ENCODE results near the gene AGBL3.
A peak's percentile ranks its signal among the peaks of the same experiment; 100 is the strongest.

AGBL3 gene

GRCh38 chr7:134948246-134948645 lies 38.1 kb upstream of the AGBL3 start:
- DNase-seq (ENCODE audit: low read depth) = no peak
- no peak overlapping the region for H3K4me3 ChIP-seq (ENCODE audit: low read length)
- no peak for TF ChIP-seq CTCF (conservative IDR thresholded peaks at IDR 0.05; ENCODE audit: low read length)

DNA sequence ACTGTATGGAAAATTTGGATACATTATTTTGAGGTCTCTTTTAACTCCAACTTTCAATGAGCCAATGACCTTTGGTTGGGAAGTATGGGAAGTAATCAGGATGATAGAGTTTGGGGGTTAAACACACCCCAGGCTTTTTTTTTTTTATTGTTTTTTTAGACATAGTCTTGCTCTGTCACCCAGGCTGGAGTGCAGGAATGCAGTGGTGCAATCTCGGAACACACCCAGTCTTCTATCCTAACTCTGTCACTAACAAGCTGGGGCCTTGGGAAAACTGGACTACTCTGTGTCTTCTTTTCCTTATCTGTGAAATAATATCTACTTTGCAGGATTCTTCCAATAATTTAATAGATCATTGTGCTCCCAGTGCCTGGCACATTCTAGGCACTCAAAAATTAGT lies 37.6 kb upstream of the AGBL3 start:
- TF ChIP-seq CTCF (conservative IDR thresholded peaks at IDR 0.05; ENCODE audit: low read length) = no peak
- no peak overlapping the region for H3K4me3 ChIP-seq (ENCODE audit: low read length)
- peak; percentile 70 for DNase-seq (ENCODE audit: low read depth)

GRCh38 chr7:134949171-134949570 lies 37.1 kb upstream of the AGBL3 start:
- no peak for TF ChIP-seq CTCF (conservative IDR thresholded peaks at IDR 0.05; ENCODE audit: low read length)
- no peak for DNase-seq (ENCODE audit: low read depth)
- no peak overlapping the region for H3K4me3 ChIP-seq (ENCODE audit: low read length)

GRCh38 chr7:134954197-134955082 lies 31.9 kb upstream of the AGBL3 start:
- H3K4me3 ChIP-seq (ENCODE audit: low read length) = no peak overlapping the region
- TF ChIP-seq CTCF (conservative IDR thresholded peaks at IDR 0.05; ENCODE audit: low read length) = peak; percentile 56
- peak; percentile 42 for DNase-seq (ENCODE audit: low read depth)

- no peak overlapping the region for H3K4me3 ChIP-seq (ENCODE audit: low read length)
- TF ChIP-seq CTCF (conservative IDR thresholded peaks at IDR 0.05; ENCODE audit: low read length) = no peak
- DNase-seq (ENCODE audit: low read depth) = no peak
Observed at GRCh38 chr7:134957005-134957404, 29.3 kb upstream of the AGBL3 start.

DNA sequence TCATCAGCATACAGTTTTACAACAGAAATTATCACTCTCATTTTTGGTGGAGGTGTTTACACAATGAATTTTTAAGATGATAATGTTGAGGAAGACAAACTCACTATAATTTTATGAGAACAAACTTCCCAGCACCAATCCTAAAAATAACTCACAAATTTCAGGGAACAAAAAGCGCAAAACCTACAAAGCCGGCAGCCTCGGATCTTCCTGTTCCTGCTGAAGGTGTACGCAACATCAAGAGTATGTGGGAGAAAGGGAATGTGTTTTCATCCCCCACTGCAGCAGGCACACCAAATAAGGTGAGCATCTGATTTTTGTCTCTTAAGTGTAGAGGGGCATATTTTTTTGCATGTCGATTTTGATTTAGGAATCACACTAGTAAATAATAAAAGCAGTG lies 26.5 kb upstream of the AGBL3 start:
- no peak for TF ChIP-seq CTCF (conservative IDR thresholded peaks at IDR 0.05; ENCODE audit: low read length)
- DNase-seq (ENCODE audit: low read depth) = no peak
- no peak overlapping the region for H3K4me3 ChIP-seq (ENCODE audit: low read length)

- DNase-seq (ENCODE audit: low read depth) = no peak
- no peak overlapping the region for H3K4me3 ChIP-seq (ENCODE audit: low read length)
- TF ChIP-seq CTCF (conservative IDR thresholded peaks at IDR 0.05; ENCODE audit: low read length) = peak; percentile 36
Observed at GRCh38 chr7:134962270-134962780, 24.0 kb upstream of the AGBL3 start.

All from AG10803 (cell line).